HepG2 (cell line): Measurements from ENCODE around the gene SLC39A2. TPM values are rescaled to one million over a fixed set of nuclear protein-coding genes. Genes with fewer than 3 reads are reported as not detected.

Experiments
- ARNT ChIP-seq: fragments of 450-650 bp; IDR thresholded peaks from 2 replicates; pipeline ENCODE4 v1.6.1; 2017
- CAMTA2 ChIP-seq: sonication (generic); formaldehyde crosslinking; IDR thresholded peaks from 2 replicates; pipeline ENCODE4 v1.4.0; 2020; ENCODE audit warnings: mild to moderate bottlenecking, missing genetic modification reagents, borderline replicate concordance
- ETV5 ChIP-seq: IDR thresholded peaks from 2 replicates; pipeline ENCODE4 v1.6.1; 2018; ENCODE audit warnings: missing biosample characterization, missing genetic modification reagents, inconsistent platforms, borderline replicate concordance
- ETV6 ChIP-seq: sonication (generic); formaldehyde crosslinking; conservative IDR thresholded peaks from 2 replicates; pipeline ENCODE4 v1.4.0; 2020; ENCODE audit warnings: missing genetic modification reagents
- HNRNPUL1 ChIP-seq: fragments of 200-400 bp; formaldehyde crosslinking; IDR thresholded peaks from 2 replicates; pipeline ENCODE4 v1.6.1; 2017; ENCODE audit warnings: low read depth, mild to moderate bottlenecking, low read length, moderate library complexity
- KDM4B ChIP-seq: sonication (generic); formaldehyde crosslinking; IDR thresholded peaks from 2 replicates; pipeline ENCODE4 v1.4.0; 2020; ENCODE audit warnings: missing genetic modification reagents
- NAIF1 ChIP-seq: sonication (generic); formaldehyde crosslinking; IDR thresholded peaks from 2 replicates; pipeline ENCODE4 v1.5.0; 2020; ENCODE audit warnings: mild to moderate bottlenecking, missing genetic modification reagents, borderline replicate concordance
- NCOA2 ChIP-seq: sonication (generic); formaldehyde crosslinking; IDR thresholded peaks from 2 replicates; pipeline ENCODE4 v1.8.0; 2022; ENCODE audit warnings: inconsistent platforms
- RFXAP ChIP-seq: sonication (generic); formaldehyde crosslinking; IDR thresholded peaks from 2 replicates; pipeline ENCODE4 v1.4.0; 2020; ENCODE audit warnings: missing genetic modification reagents, borderline replicate concordance
- ZFP37 ChIP-seq: sonication (generic); formaldehyde crosslinking; IDR thresholded peaks from 2 replicates; pipeline ENCODE4 v1.4.0; 2020; ENCODE audit warnings: missing genetic modification reagents, borderline replicate concordance
- ZKSCAN5 ChIP-seq: sonication (generic); formaldehyde crosslinking; IDR thresholded peaks from 2 replicates; pipeline ENCODE4 v1.5.1; 2020; ENCODE audit warnings: mild to moderate bottlenecking, missing genetic modification reagents
- ZNF17 ChIP-seq: sonication (generic); formaldehyde crosslinking; IDR thresholded peaks from 2 replicates; pipeline ENCODE4 v1.5.0; 2020; ENCODE audit warnings: mild to moderate bottlenecking, missing genetic modification reagents
- ZNF24 ChIP-seq: fragments of 450-650 bp; IDR thresholded peaks from 2 replicates; pipeline ENCODE4 v1.6.1; 2017; ENCODE audit warnings: antibody characterized with exemption, mild to moderate bottlenecking
- ZNF549 ChIP-seq: sonication (generic); formaldehyde crosslinking; IDR thresholded peaks from 2 replicates; pipeline ENCODE4 v1.5.0; 2020; ENCODE audit warnings: missing genetic modification reagents
- polyA plus RNA-seq, 8 experiments: library from polyadenylated mRNA; depleted of rRNA in 3 of 8; stranded (reverse) in 7 of 8; unstranded in 1 of 8; fragments of >200 nt; fragmentation: Illumina TruSeq in 4 of 8; extraction: Trizol in 4 of 8; gene quantifications; 2 replicates each; pipeline versions ENCODE4 v1.2.1 to v1.2.3, GENCODE V29; 2011 to 2016; ENCODE audit warnings: low read depth in 4 of 8, missing spikeins in 1 of 8, mixed read lengths in 1 of 8; ENCODE audit not compliant: insufficient read depth in 1 of 8
- total RNA-seq, 5 experiments: library from RNA; depleted of rRNA; stranded (reverse); fragments of >200 nt; fragmentation: Illumina TruSeq; extraction: Trizol; gene quantifications; 2 replicates each; pipeline ENCODE4 v1.2.3, GENCODE V29; 2016; ENCODE audit warnings: low read depth in 1 of 5
- TF ChIP-seq, protein P1 (sequence below): sonication (generic); formaldehyde crosslinking; IDR thresholded peaks from 2 replicates; pipeline ENCODE4 v1.5.0; 2020; ENCODE audit warnings: mild to moderate bottlenecking, missing genetic modification reagents
- TF ChIP-seq, protein P2 (sequence below): sonication (generic); formaldehyde crosslinking; IDR thresholded peaks from 2 replicates; pipeline ENCODE4 v1.5.1; 2020; ENCODE audit warnings: mild to moderate bottlenecking, moderate library complexity, missing genetic modification reagents
- TF ChIP-seq, protein P3 (sequence below): IDR thresholded peaks from 2 replicates; pipeline ENCODE4 v1.6.1; 2016; ENCODE audit warnings: control low read depth
- TF ChIP-seq, protein P4 (sequence below): IDR thresholded peaks from 2 replicates; pipeline ENCODE4 v1.6.1; 2016; ENCODE audit warnings: missing compliant biosample characterization, missing genetic modification reagents, borderline replicate concordance
- TF ChIP-seq, protein P5 (sequence below): sonication (generic); formaldehyde crosslinking; IDR thresholded peaks from 2 replicates; pipeline ENCODE4 v1.5.0; 2020; ENCODE audit warnings: missing genetic modification reagents
- TF ChIP-seq, protein P6 (sequence below): sonication (generic); formaldehyde crosslinking; conservative IDR thresholded peaks from 2 replicates; pipeline ENCODE4 v1.4.0; 2020; ENCODE audit warnings: missing genetic modification reagents

SLC39A2 gene
- total and polyA plus RNA-seq, 2 of the 13 experiments (the other 11 are each of a cell fraction or from before 2014, with no cell fraction given) = 0.08 to 0.11 TPM

DNA sequence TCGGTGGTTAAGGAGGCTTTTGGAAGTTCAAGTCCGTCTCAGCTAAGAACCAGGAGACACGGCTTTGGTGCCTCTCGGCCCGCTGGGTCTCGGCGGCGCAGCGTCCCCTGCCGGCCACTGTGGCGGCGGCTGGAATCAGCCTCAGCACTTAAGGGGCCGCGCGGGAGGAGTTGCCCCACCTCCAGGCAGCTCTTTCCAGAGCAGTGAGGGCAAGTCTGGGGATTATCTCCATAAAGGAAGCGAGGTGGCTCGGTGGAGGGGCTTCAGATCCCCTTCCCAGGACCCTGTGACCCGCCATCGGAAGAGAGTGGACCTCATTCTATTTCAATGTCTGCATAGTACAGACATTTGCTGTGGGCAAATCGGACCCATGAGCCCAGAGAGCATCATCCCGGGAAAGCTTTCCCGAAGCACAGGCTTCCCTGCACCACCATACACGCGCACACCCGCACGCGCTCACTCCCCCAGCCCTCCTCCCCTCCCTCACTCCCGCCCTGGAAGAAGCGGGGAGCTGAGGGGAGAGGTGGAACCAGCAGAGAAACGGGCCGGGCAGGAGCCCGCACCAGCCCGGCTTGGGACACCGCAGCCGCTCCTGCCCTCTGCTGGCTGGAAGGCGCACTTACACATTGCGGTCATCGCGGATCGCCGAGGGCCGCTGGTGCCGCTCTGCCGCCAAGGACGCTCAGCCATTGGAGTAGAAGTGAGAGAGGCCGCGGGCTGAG lies 27.9 kb upstream of the SLC39A2 start (continued):
- TF ChIP-seq, protein P1, sequence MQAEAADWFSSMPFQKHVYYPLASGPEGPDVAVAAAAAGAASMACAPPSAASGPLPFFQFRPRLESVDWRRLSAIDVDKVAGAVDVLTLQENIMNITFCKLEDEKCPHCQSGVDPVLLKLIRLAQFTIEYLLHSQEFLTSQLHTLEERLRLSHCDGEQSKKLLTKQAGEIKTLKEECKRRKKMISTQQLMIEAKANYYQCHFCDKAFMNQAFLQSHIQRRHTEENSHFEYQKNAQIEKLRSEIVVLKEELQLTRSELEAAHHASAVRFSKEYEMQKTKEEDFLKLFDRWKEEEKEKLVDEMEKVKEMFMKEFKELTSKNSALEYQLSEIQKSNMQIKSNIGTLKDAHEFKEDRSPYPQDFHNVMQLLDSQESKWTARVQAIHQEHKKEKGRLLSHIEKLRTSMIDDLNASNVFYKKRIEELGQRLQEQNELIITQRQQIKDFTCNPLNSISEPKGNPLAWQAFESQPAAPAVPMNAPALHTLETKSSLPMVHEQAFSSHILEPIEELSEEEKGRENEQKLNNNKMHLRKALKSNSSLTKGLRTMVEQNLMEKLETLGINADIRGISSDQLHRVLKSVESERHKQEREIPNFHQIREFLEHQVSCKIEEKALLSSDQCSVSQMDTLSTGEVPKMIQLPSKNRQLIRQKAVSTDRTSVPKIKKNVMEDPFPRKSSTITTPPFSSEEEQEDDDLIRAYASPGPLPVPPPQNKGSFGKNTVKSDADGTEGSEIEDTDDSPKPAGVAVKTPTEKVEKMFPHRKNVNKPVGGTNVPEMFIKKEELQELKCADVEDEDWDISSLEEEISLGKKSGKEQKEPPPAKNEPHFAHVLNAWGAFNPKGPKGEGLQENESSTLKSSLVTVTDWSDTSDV = peak; percentile 73; the same call in 1 of the 2 replicates
- TF ChIP-seq, protein P2, sequence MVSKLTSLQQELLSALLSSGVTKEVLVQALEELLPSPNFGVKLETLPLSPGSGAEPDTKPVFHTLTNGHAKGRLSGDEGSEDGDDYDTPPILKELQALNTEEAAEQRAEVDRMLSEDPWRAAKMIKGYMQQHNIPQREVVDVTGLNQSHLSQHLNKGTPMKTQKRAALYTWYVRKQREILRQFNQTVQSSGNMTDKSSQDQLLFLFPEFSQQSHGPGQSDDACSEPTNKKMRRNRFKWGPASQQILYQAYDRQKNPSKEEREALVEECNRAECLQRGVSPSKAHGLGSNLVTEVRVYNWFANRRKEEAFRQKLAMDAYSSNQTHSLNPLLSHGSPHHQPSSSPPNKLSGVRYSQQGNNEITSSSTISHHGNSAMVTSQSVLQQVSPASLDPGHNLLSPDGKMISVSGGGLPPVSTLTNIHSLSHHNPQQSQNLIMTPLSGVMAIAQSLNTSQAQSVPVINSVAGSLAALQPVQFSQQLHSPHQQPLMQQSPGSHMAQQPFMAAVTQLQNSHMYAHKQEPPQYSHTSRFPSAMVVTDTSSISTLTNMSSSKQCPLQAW (CRISPR knock-in tag) = peak; percentile 71
- TF ChIP-seq, protein P3, sequence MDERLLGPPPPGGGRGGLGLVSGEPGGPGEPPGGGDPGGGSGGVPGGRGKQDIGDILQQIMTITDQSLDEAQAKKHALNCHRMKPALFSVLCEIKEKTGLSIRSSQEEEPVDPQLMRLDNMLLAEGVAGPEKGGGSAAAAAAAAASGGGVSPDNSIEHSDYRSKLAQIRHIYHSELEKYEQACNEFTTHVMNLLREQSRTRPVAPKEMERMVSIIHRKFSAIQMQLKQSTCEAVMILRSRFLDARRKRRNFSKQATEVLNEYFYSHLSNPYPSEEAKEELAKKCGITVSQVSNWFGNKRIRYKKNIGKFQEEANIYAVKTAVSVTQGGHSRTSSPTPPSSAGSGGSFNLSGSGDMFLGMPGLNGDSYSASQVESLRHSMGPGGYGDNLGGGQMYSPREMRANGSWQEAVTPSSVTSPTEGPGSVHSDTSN (CRISPR knock-in tag) = no peak
- 0 out of 2 replicates have a peak, but pooled peaks have one; percentile 28 for TF ChIP-seq ZFP37 (CRISPR knock-in tag)
- TF ChIP-seq, protein P4, sequence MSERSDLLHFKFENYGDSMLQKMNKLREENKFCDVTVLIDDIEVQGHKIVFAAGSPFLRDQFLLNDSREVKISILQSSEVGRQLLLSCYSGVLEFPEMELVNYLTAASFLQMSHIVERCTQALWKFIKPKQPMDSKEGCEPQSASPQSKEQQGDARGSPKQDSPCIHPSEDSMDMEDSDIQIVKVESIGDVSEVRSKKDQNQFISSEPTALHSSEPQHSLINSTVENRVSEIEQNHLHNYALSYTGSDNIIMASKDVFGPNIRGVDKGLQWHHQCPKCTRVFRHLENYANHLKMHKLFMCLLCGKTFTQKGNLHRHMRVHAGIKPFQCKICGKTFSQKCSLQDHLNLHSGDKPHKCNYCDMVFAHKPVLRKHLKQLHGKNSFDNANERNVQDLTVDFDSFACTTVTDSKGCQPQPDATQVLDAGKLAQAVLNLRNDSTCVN (CRISPR knock-in tag) = peak; percentile 76
- 0 out of 2 replicates have a peak, but pooled peaks have one; percentile 22 for TF ChIP-seq ETV6 (CRISPR knock-in tag)
- TF ChIP-seq, protein P5, sequence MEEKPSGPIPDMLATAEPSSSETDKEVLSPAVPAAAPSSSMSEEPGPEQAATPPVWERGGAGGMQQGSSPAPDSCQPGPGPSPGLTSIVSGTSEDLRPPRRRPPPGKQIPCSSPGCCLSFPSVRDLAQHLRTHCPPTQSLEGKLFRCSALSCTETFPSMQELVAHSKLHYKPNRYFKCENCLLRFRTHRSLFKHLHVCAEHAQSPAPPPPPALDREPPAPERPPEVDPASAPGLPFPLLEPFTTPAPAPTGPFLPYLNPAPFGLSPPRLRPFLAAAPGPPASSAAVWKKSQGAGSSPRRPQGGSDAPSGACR (CRISPR knock-in tag) = 0 out of 2 replicates have a peak, but pooled peaks have one; percentile 75
- TF ChIP-seq ETV5 = 0 out of 2 replicates have a peak, but pooled peaks have one; percentile 31
- peak; percentile 93 for TF ChIP-seq ZKSCAN5 (CRISPR knock-in tag)
- no peak for TF ChIP-seq CAMTA2 (CRISPR knock-in tag)
- no peak for TF ChIP-seq ZNF17 (CRISPR knock-in tag)
- TF ChIP-seq, protein P6, sequence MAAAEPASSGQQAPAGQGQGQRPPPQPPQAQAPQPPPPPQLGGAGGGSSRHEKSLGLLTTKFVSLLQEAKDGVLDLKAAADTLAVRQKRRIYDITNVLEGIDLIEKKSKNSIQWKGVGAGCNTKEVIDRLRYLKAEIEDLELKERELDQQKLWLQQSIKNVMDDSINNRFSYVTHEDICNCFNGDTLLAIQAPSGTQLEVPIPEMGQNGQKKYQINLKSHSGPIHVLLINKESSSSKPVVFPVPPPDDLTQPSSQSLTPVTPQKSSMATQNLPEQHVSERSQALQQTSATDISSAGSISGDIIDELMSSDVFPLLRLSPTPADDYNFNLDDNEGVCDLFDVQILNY (CRISPR knock-in tag) = 0 out of 2 replicates have a peak, but pooled peaks have one; percentile 29
- TF ChIP-seq ZNF549 (CRISPR knock-in tag) = 0 out of 2 replicates have a peak, but pooled peaks have one; percentile 84
- TF ChIP-seq ARNT = no peak
- peak; percentile 87; the same call in 1 of the 2 replicates for TF ChIP-seq KDM4B (CRISPR knock-in tag)
- 0 out of 2 replicates have a peak, but pooled peaks have one; percentile 6 for TF ChIP-seq NCOA2 (CRISPR knock-in tag)
- no peak for TF ChIP-seq ZNF24
- peak; percentile 79; the same call in 1 of the 2 replicates for TF ChIP-seq RFXAP (CRISPR knock-in tag)
- 0 out of 2 replicates have a peak, but pooled peaks have one; percentile 23 for TF ChIP-seq NAIF1 (CRISPR knock-in tag)
- TF ChIP-seq HNRNPUL1 = no peak
